Measurements from ENCODE around the gene SERPINB8. TPM values are rescaled to one million over a fixed set of nuclear protein-coding genes. Genes with fewer than 3 reads are reported as not detected.

Gene SERPINB8
- total and polyA plus RNA-seq, 2 of the 13 experiments (the other 11 are each of a cell fraction or from before 2014, with no cell fraction given), result 0.95 to 2.2 TPM

DNA sequence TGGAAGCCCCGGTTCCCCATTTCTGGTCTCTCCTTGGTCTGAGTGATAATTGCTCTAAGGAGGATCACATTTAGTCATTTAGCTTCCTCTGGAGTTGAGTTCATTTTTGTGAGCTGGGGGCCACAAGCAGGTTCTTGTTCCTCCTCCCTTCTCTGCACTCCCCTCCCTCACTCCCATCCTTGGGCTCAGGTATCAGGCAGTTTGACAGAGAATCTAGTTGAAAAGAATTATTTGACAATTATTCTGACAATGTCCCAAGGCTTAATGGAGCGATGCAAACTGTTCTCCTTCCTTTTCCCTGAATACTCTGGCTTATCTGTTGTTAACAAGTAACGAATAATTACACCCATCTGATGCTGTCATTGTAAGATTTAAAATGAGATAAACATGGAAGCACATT, 61.5 kb downstream of the SERPINB8 start:
- ATAC-seq, result no peak
- H3K4me3 ChIP-seq (replicated peaks in 1 of 3; ENCODE audit: insufficient read depth in 1 of 3, low read depth in 2 of 3, low read length in 3 of 3), result no peak overlapping the region
- POLR2A ChIA-PET, result no interaction called here
- DNase-seq (ENCODE audit: low spot score), result no peak
- WGBS (ENCODE audit: low lambda C conversion rate), result 12% methylated on average over 3 of the region's 3 CpGs
- H3K4me1 ChIP-seq (ENCODE audit: insufficient read depth, low read length), result no peaks in the 10 kb centered on the region
- intact Hi-C loops (cut with micrococcal nuclease; ENCODE audit: unreplicated experiment), result no loop called here
- H3K36me3 ChIP-seq (replicated peaks in 1 of 2; ENCODE audit: control insufficient read depth in 1 of 2, insufficient read depth in 2 of 2, low read length in 2 of 2), result no peaks in the 10 kb centered on the region
- no peak overlapping the region for H2AFZ ChIP-seq (ENCODE audit: low read length)
- no peaks in the 10 kb centered on the region for H3K79me2 ChIP-seq (ENCODE audit: insufficient read depth, low read length)
- peaks cover 0 to 1% of the 10 kb centered on the region in 2 experiments; a peak in 1 of 5 replicates for H3K27me3 ChIP-seq (ENCODE audit: control insufficient read depth in 1 of 2, insufficient read depth in 2 of 2, low read length in 2 of 2)
- FAIRE-seq, result no peak
- no TSS peak for BruUV-seq (replicated peaks)
- CTCF ChIA-PET (ENCODE audit: low intra/inter-chr PET ratio, low total read pairs), result no interaction called here
- H3K9me3 ChIP-seq (ENCODE audit: low read length), result no peaks in the 10 kb centered on the region
- no peak overlapping the region for H3K4me2 ChIP-seq (ENCODE audit: low read depth, low read length)
- no peak overlapping the region for H3K27ac ChIP-seq (ENCODE audit: extremely low read length, insufficient read depth, low read length)
- H4K20me1 ChIP-seq (ENCODE audit: insufficient read depth, low read length), result no peaks in the 10 kb centered on the region
- TF ChIP-seq CCAR2 (optimal IDR thresholded peaks at IDR 0.05; ENCODE audit: low read depth, low read length) (no peak), THAP11 (CRISPR knock-in tag; IDR thresholded peaks at IDR 0.05) (no peak), ATF1 (CRISPR knock-in tag; IDR thresholded peaks at IDR 0.05) (no peak), ARHGAP35 (CRISPR knock-in tag; IDR thresholded peaks at IDR 0.05; ENCODE audit: borderline replicate concordance) (no peak)
- TF ChIP-seq, protein P1, sequence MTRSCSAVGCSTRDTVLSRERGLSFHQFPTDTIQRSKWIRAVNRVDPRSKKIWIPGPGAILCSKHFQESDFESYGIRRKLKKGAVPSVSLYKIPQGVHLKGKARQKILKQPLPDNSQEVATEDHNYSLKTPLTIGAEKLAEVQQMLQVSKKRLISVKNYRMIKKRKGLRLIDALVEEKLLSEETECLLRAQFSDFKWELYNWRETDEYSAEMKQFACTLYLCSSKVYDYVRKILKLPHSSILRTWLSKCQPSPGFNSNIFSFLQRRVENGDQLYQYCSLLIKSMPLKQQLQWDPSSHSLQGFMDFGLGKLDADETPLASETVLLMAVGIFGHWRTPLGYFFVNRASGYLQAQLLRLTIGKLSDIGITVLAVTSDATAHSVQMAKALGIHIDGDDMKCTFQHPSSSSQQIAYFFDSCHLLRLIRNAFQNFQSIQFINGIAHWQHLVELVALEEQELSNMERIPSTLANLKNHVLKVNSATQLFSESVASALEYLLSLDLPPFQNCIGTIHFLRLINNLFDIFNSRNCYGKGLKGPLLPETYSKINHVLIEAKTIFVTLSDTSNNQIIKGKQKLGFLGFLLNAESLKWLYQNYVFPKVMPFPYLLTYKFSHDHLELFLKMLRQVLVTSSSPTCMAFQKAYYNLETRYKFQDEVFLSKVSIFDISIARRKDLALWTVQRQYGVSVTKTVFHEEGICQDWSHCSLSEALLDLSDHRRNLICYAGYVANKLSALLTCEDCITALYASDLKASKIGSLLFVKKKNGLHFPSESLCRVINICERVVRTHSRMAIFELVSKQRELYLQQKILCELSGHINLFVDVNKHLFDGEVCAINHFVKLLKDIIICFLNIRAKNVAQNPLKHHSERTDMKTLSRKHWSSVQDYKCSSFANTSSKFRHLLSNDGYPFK (CRISPR knock-in tag; IDR thresholded peaks at IDR 0.05; ENCODE audit: borderline replicate concordance), result no peak
- in situ Hi-C loops (cut with HindIII; ENCODE audit: extremely low pct_ligation_motif_present, low pct_unique_long_range_greater_than_20kb), result no loop called here
- no peak overlapping the region for H3K9ac ChIP-seq (ENCODE audit: insufficient read depth, low read depth, low read length)

DNA sequence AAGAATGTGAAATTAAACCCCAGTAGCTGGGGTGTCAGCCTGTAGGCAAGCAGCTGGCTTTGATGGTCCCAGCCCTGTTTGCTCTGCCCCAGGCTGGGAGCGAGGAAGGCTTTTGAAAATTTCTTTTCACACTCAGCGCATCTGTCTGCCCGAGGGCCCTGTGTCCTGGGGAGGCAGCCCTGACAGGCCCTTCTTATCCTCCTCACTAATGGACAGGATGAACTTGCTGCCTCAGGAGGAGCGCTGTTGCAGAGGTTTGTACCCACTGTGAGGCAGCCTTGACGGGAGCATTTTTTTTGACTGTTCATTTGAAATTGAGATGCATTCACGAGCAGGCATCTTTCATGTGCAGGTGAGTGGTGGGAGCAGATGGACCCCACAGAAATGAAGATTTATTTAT, 62.4 kb downstream of the SERPINB8 start:
- Histone ChIP-seq H3K27ac (ENCODE audit: extremely low read length, insufficient read depth, low read length) (no peak overlapping the region), H3K27me3 (ENCODE audit: control insufficient read depth in 1 of 2, insufficient read depth in 2 of 2, low read length in 2 of 2) (no peaks in the 10 kb centered on the region; a peak in 1 of 5 replicates), H3K4me3 (replicated peaks in 1 of 3; ENCODE audit: insufficient read depth in 1 of 3, low read depth in 2 of 3, low read length in 3 of 3) (no peak overlapping the region), H2AFZ (ENCODE audit: low read length) (no peak overlapping the region), H3K4me1 (ENCODE audit: insufficient read depth, low read length) (no peaks in the 10 kb centered on the region), H3K36me3 (replicated peaks in 1 of 2; ENCODE audit: control insufficient read depth in 1 of 2, insufficient read depth in 2 of 2, low read length in 2 of 2) (no peaks in the 10 kb centered on the region), H3K9ac (ENCODE audit: insufficient read depth, low read depth, low read length) (no peak overlapping the region), H4K20me1 (ENCODE audit: insufficient read depth, low read length) (no peaks in the 10 kb centered on the region), H3K79me2 (ENCODE audit: insufficient read depth, low read length) (no peaks in the 10 kb centered on the region), H3K4me2 (ENCODE audit: low read depth, low read length) (no peak overlapping the region), H3K9me3 (ENCODE audit: low read length) (no peaks in the 10 kb centered on the region)
- CTCF ChIA-PET (ENCODE audit: low intra/inter-chr PET ratio, low total read pairs), result no interaction called here
- no TSS peak for BruUV-seq (replicated peaks)
- DNase-seq (ENCODE audit: low spot score), result no peak
- in situ Hi-C loops (cut with HindIII; ENCODE audit: extremely low pct_ligation_motif_present, low pct_unique_long_range_greater_than_20kb) (no loop called here), intact Hi-C loops (cut with micrococcal nuclease; ENCODE audit: unreplicated experiment) (no loop called here)
- 4% methylated on average over 5 of the region's 6 CpGs for WGBS (ENCODE audit: low lambda C conversion rate)
- POLR2A ChIA-PET, result no interaction called here
- no peak for ATAC-seq
- no peak for TF ChIP-seq MIXL1 (CRISPR knock-in tag; IDR thresholded peaks at IDR 0.05)
- TF ChIP-seq, protein P2, sequence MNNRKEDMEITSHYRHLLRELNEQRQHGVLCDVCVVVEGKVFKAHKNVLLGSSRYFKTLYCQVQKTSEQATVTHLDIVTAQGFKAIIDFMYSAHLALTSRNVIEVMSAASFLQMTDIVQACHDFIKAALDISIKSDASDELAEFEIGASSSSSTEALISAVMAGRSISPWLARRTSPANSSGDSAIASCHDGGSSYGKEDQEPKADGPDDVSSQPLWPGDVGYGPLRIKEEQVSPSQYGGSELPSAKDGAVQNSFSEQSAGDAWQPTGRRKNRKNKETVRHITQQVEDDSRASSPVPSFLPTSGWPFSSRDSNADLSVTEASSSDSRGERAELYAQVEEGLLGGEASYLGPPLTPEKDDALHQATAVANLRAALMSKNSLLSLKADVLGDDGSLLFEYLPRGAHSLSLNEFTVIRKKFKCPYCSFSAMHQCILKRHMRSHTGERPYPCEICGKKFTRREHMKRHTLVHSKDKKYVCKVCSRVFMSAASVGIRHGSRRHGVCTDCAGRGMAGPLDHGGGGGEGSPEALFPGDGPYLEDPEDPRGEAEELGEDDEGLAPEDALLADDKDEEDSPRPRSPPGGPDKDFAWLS (CRISPR knock-in tag; IDR thresholded peaks at IDR 0.05; ENCODE audit: borderline replicate concordance), result no peak
- no peak for TF ChIP-seq HMG20B (CRISPR knock-in tag; conservative IDR thresholded peaks at IDR 0.05)
- TF ChIP-seq, protein P3, sequence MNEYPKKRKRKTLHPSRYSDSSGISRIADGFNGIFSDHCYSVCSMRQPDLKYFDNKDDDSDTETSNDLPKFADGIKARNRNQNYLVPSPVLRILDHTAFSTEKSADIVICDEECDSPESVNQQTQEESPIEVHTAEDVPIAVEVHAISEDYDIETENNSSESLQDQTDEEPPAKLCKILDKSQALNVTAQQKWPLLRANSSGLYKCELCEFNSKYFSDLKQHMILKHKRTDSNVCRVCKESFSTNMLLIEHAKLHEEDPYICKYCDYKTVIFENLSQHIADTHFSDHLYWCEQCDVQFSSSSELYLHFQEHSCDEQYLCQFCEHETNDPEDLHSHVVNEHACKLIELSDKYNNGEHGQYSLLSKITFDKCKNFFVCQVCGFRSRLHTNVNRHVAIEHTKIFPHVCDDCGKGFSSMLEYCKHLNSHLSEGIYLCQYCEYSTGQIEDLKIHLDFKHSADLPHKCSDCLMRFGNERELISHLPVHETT (CRISPR knock-in tag; conservative IDR thresholded peaks at IDR 0.05), result no peak
- TF ChIP-seq, protein P4, sequence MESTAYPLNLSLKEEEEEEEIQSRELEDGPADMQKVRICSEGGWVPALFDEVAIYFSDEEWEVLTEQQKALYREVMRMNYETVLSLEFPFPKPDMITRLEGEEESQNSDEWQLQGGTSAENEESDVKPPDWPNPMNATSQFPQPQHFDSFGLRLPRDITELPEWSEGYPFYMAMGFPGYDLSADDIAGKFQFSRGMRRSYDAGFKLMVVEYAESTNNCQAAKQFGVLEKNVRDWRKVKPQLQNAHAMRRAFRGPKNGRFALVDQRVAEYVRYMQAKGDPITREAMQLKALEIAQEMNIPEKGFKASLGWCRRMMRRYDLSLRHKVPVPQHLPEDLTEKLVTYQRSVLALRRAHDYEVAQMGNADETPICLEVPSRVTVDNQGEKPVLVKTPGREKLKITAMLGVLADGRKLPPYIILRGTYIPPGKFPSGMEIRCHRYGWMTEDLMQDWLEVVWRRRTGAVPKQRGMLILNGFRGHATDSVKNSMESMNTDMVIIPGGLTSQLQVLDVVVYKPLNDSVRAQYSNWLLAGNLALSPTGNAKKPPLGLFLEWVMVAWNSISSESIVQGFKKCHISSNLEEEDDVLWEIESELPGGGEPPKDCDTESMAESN (CRISPR knock-in tag; conservative IDR thresholded peaks at IDR 0.05), result no peak
- FAIRE-seq, result no peak
